GM12891 (cell line): ENCODE results near the gene HTN1.

ENCODE experiments used
- DNase-seq: peaks from one replicate; pipeline ENCODE4 v3.0.0; 2011; ENCODE audit warnings: low spot score; ENCODE audit not compliant: insufficient read length
- FAIRE-seq: peaks from 2 replicates; lab custom pipeline; 2011; peaks lifted over from hg19 to GRCh38; lab: Jason Lieb, UNC
- PAX5 ChIP-seq: IDR thresholded peaks from 2 replicates; pipeline ENCODE4 v1.6.1; 2011; ENCODE audit warnings: low read length, moderate library complexity, mild to moderate bottlenecking; ENCODE audit not compliant: insufficient read depth, severe bottlenecking
- POLR2A ChIP-seq: IDR thresholded peaks from 2 replicates; pipeline ENCODE4 v1.6.1; 2011; ENCODE audit warnings: low read depth, low read length, control low read depth
- POLR2AphosphoS5 ChIP-seq: IDR thresholded peaks from 2 replicates; pipeline ENCODE4 v1.6.1; 2011; ENCODE audit warnings: low read depth, low read length, control low read depth
- POU2F2 ChIP-seq: IDR thresholded peaks from 2 replicates; pipeline ENCODE4 v1.6.1; 2011; ENCODE audit warnings: low read depth, mild to moderate bottlenecking, control low read depth, low read length, moderate library complexity
- SPI1 ChIP-seq: IDR thresholded peaks from 2 replicates; pipeline ENCODE4 v1.6.1; 2011; ENCODE audit warnings: low read depth, low read length, control low read depth
- TAF1 ChIP-seq: IDR thresholded peaks from 2 replicates; pipeline ENCODE4 v1.6.1; 2011; ENCODE audit warnings: low read depth, low read length, control low read depth

The HTN1 gene

GRCh38 chr4:70057651-70058050, 7.4 kb downstream of the HTN1 start:
- no peak for FAIRE-seq
- TF ChIP-seq SPI1 = no peak
- no peak for TF ChIP-seq TAF1
- no peak for TF ChIP-seq POLR2AphosphoS5
- no peak for TF ChIP-seq PAX5
- TF ChIP-seq POLR2A = no peak
- no peak for TF ChIP-seq POU2F2
- DNase-seq = no peak

GRCh38 chr4:70059149-70059548, 8.9 kb downstream of the HTN1 start:
- TF ChIP-seq TAF1 = no peak
- TF ChIP-seq POLR2AphosphoS5 = no peak
- no peak for TF ChIP-seq SPI1
- TF ChIP-seq POU2F2 = no peak
- TF ChIP-seq POLR2A = no peak
- TF ChIP-seq PAX5 = no peak
- DNase-seq = no peak
- no peak for FAIRE-seq

- FAIRE-seq = no peak
- no peak for TF ChIP-seq PAX5
These were observed 11.8 kb downstream of the HTN1 start for GRCh38 chr4:70062000-70062399.

GRCh38 chr4:70080205-70080604, 30.0 kb downstream of the HTN1 start:
- TF ChIP-seq PAX5 (no peak), POU2F2 (no peak)
- no peak for FAIRE-seq
- DNase-seq = no peak

More at GRCh38 chr4:70062000-70062399, 11.8 kb downstream of the HTN1 start:
- DNase-seq = no peak

- no peak for FAIRE-seq
- TF ChIP-seq POLR2A (no peak), PAX5 (no peak), SPI1 (no peak), POLR2AphosphoS5 (no peak)
- DNase-seq = no peak
These were observed 49.0 kb downstream of the HTN1 start for GRCh38 chr4:70099206-70099605.
